ENCODE measurements around the gene SOHLH2. TPM values are rescaled to one million over a fixed set of nuclear protein-coding genes. Genes with fewer than 3 reads are reported as not detected.

Gene SOHLH2
- total RNA-seq, 1 donor from 2014 or later = 0.77 TPM

DNA sequence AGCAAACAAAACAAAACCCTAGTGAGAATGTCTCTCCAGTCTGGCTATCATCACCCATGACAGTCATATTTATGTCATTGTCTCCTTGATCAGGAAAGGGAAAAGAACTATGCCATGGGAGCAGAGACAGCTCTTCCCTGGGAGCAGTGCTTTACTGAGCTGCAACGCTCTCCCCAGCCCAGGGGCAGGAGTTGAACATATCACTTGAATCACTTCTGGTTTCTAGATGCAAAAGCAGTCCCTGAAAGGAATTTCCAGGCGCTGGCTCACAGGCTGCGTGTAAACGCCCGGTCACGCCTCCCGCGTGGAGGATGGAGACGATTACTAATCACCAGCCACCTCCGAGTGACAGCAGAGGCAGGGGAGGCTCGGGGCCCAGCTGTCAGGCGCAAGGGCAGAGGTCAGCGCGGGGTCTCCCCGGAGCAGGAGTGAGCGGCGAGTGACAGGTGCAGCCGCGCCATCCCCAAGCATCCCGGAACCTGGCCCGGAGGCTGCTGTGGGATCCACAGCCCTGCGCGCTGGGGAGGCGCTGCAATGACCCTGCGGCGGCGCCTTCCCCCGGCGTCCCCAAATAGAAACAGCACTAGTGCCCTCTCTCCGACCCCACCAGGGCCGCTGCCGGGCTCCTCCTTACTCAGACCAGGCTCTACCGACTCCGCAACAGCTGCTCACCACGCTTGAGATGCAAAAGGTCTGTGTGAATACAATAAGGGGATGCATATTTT lies 59.6 kb downstream of the SOHLH2 start:
- Mint-ChIP-seq H3K27ac (no peak overlapping the region), H3K36me3 (no peaks in the 10 kb centered on the region), H3K9me3 (peaks cover 3% of the 10 kb centered on the region), H3K4me1 (ENCODE audit: unreplicated experiment) (peaks cover 29% of the 10 kb centered on the region), H3K4me3 (peak overlapping the region; percentile 79), H3K27me3 (peaks cover 26% of the 10 kb centered on the region)
- TF ChIP-seq, protein P1, sequence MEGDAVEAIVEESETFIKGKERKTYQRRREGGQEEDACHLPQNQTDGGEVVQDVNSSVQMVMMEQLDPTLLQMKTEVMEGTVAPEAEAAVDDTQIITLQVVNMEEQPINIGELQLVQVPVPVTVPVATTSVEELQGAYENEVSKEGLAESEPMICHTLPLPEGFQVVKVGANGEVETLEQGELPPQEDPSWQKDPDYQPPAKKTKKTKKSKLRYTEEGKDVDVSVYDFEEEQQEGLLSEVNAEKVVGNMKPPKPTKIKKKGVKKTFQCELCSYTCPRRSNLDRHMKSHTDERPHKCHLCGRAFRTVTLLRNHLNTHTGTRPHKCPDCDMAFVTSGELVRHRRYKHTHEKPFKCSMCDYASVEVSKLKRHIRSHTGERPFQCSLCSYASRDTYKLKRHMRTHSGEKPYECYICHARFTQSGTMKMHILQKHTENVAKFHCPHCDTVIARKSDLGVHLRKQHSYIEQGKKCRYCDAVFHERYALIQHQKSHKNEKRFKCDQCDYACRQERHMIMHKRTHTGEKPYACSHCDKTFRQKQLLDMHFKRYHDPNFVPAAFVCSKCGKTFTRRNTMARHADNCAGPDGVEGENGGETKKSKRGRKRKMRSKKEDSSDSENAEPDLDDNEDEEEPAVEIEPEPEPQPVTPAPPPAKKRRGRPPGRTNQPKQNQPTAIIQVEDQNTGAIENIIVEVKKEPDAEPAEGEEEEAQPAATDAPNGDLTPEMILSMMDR (conservative IDR thresholded peaks at IDR 0.05) = no peak
- DNase-seq (ENCODE audit: extremely low spot score, unreplicated experiment) = no peak

DNA sequence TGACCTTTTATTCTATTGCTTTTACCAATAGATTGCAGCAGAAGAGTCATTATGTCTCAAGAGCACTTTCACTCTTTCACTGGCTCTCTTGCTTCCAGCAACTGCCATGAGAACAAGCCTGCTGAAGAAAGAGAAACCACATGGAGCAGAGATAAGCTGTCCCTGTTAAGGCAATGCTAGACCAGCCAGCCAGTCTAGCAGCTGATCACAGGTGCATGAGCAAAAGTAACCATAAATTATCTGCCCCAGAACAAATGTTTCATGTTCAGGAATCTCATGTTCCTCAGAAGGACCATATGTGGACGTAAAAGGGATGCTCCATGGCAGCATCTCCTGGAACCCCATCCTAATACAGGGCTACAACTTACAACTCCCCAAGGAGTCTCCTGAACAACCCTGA lies 62.8 kb downstream of the SOHLH2 start:
- Mint-ChIP-seq H3K36me3 (no peaks in the 10 kb centered on the region), H3K4me3 (no peak overlapping the region), H3K9me3 (peaks cover 5% of the 10 kb centered on the region), H3K27ac (no peak overlapping the region), H3K27me3 (peaks cover 26% of the 10 kb centered on the region), H3K4me1 (ENCODE audit: unreplicated experiment) (peaks cover 9% of the 10 kb centered on the region)
- no peak for DNase-seq (ENCODE audit: extremely low spot score, unreplicated experiment)
- TF ChIP-seq, protein P1 (conservative IDR thresholded peaks at IDR 0.05) = no peak

DNA sequence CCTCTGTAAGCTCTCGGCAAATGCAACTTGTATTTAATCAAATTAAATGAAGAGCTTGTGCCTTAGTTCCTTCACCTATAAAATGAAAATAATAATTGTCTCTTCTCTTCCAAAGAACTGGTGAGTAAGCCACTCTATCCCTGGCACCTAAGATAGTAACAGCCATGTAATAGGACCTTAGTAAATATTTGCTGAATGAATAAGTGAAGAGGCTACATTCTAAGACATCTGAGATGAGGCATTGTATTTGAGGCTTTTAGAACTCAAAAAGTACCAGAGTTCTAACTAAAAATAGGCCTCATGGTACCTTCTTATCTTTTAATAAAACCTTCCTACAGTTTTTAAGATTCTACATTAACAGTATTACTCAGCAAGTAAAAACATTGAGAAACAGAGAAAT lies 65.9 kb downstream of the SOHLH2 start:
- no peak for DNase-seq (ENCODE audit: extremely low spot score, unreplicated experiment)
- Mint-ChIP-seq H3K27ac (no peak overlapping the region), H3K9me3 (peaks cover 5% of the 10 kb centered on the region), H3K36me3 (no peaks in the 10 kb centered on the region), H3K4me1 (ENCODE audit: unreplicated experiment) (no peaks in the 10 kb centered on the region), H3K27me3 (peaks cover 3% of the 10 kb centered on the region), H3K4me3 (no peak overlapping the region)
- TF ChIP-seq, protein P1 (conservative IDR thresholded peaks at IDR 0.05) = no peak

DNA sequence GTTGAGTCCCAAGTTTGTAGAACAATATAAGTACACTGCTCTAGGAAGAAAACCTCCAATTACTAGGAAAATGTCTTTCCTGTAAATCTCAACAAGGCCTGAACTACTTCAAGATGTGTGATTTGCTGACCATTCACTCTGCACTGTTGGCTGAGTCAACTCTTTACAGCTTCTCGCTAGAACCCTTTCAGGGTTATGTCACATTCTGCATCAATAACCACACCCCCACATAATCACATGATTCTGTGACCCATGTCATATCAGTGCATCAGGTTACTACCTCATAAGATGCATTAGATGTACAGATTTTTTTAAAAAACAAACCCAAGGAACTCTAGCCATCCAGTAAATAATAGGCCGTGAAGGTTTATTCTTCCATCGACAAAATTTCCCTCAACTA lies 67.0 kb downstream of the SOHLH2 start:
- H3K36me3 Mint-ChIP-seq = no peaks in the 10 kb centered on the region
- no peaks in the 10 kb centered on the region for H3K4me1 Mint-ChIP-seq (ENCODE audit: unreplicated experiment)
- H3K4me3 Mint-ChIP-seq = no peak overlapping the region
- no peak overlapping the region for H3K27ac Mint-ChIP-seq
- DNase-seq (ENCODE audit: extremely low spot score, unreplicated experiment) = no peak
- H3K27me3 Mint-ChIP-seq = no peaks in the 10 kb centered on the region
- TF ChIP-seq, protein P1 (conservative IDR thresholded peaks at IDR 0.05) = no peak
- peaks cover 5% of the 10 kb centered on the region for H3K9me3 Mint-ChIP-seq

DNA sequence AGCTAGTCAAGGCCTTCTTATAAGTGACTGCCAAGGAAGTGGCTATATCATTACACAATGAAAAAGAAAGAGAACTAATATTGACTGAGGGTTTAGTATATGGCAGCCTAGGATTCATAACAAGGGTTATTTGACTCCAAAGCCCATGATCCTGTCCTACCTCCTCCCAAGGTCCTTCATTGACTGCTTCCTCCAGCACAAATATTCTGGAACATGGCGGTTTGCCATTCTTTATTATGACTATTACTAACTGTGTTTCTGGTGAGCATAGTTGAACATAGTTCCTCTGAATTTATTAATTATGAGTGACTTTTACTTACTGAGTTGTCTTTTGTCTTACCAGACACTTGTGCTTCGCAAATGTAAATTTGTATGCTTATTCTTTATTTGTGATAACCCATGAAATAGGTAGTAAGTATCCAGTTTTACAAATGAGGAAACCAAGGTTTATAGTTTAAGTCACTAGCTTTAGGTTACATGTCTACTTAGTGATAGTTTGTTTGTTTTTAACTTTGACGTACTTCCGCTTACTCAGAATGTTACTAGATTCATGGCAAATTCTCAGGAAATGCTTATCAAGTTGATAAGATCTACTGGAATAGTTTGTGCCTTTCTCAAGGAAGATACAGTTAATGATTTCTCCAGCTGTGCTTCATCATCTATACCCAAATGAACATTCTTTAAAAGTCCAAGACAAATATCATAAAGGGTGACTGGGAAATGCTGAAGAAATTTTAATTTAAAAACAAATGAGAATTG lies 67.7 kb downstream of the SOHLH2 start:
- Mint-ChIP-seq H3K9me3 (peaks cover 5% of the 10 kb centered on the region), H3K27me3 (no peaks in the 10 kb centered on the region), H3K27ac (no peak overlapping the region), H3K4me3 (no peak overlapping the region), H3K36me3 (no peaks in the 10 kb centered on the region), H3K4me1 (ENCODE audit: unreplicated experiment) (no peaks in the 10 kb centered on the region)
- DNase-seq (ENCODE audit: extremely low spot score, unreplicated experiment) = no peak
- TF ChIP-seq, protein P1 (conservative IDR thresholded peaks at IDR 0.05) = no peak

All from type B pancreatic cell (in vitro differentiated cells).